HG02970 (cell line): ENCODE results near the gene KIRREL1.

Experiments used
- ATAC-seq: cut with Tn5 transposase; IDR thresholded peaks from one replicate; pipeline ENCODE4 v1.9.1; 2021; ENCODE audit warnings: mild to moderate bottlenecking, moderate library complexity, moderate number of reproducible peaks; ENCODE audit not compliant: unreplicated experiment, low FRiP score

KIRREL1 gene

DNA sequence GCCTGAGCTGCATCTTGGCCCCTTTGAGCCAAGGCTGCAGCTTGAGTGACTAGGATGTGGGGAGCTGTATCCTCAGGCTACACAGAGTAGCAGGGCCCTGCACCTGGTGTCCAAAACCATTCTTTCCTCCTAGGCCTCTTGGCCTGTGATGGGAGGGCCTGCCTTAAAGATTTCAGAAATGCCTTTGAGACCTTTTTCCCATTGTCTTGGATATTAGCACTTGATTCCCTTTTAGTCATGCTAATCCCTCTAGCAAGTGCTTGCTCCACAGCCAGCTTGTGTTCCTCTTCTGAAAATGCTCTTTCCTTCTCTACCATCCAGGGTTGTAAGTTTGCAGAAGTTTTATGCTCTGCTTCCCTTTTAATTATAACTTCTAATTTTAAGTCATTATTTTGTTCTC lies 21.7 kb upstream of the KIRREL1 start:
- ATAC-seq = no peak

DNA sequence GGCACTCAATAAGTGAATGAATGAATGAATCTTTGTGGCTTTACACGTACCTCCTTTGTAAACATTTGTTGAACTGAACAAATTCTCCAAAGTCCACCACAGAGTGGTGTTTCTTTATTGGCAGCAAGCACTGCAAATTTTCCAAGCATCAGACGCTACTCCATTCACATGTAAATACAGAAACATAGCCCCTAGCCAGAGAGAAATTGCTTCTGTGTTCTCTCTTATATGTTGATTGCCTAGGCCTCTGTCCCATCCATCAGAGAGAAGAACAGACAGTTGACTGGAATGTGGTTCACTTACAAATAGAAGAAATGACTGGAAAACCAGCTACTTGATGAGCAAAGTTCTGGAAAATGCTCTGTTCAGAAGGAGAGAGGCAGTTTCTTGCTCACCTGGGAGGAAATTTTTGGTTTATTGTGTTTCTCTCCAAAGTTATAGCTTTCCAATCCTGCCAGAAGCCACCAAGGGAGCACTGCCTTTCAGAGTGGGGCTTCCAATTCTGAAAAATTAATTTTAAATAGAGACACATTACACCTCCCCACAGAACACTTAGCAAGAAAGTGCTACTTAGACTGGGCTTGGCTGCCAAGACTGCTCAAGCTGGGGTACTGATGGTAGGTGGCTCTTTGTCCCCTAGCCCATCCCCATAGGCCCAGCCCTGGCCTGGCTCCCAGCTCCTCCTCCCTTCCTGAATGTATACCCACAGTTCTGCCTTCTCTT lies 18.1 kb upstream of the KIRREL1 start:
- ATAC-seq = no peak

DNA sequence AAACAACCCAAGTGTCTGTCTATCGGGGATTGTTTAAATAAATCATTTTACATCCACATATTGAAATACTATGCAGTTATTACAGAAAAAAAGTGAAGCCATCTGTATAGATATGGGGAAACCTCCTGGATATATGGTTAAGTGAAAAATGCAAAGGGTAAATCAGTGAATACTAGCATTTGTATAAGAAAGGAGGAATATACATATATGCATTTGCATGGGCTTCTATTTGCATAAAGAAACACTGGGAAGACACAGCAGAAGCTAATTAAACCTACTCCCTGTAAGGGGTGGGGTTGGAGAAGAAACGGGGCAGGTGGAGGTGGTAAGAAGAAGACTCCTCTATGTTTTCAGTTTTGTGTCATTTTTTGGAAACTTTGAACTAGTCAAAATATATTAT lies 16.6 kb upstream of the KIRREL1 start:
- no peak for ATAC-seq

DNA sequence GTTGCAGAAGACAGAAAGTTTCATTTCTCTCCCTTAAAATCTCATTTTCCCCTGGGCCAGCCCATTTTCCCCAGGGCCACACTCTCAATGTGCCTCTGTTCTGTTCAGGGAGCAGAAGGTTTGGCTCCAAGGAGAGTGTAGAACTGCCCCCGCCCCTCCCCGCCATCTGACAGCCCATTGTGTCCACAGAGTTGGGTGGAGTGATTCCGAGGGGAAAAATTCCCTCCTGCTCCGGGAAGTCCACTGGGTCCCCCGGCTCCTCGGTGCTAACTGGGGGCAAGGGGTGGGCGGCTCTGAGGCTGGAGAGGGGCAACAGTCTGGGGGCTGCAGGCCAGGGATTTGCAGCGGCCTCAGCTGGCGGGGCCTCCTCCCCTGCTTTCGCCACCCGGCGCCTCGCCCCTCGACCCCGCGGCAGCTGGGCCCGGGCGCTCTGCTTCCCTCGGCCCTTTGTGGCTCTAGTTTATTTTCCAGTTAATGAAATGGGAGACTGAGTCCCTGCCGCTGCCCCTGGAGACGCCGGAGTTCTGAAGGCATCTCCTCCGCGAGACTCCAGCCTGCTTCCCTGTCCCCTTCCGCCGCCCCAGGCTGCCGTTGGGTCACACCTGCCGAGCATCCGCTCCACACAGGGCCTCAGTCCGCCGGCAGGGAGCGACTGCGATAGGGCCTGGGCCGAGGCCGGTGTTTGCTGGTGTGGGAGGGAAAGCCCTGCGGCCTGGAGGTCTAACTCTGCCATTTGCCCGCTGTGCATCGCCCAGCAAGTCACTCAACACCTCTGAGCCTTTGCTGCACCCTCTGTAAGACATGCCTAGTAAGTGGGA lies 14.7 kb upstream of the KIRREL1 start:
- no peak for ATAC-seq

DNA sequence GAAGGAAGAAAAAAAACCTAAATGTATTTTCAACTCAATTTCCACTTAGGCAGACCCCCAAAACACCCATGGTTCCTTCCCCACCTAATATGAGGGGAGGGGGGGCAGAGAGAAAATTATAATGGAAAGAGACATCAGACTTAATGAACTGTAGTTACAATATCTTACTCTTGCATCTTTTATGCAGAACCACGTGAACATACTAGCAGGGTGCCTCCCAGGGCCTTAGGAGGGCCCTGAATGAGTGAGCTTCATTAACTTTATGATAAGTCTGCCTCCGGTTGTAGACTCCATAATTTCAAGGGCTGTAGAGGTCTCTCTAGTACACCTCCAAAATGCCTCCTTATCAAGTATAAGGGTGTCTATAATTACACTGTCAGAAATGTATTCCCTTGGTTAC lies 11.3 kb upstream of the KIRREL1 start:
- ATAC-seq = no peak

DNA sequence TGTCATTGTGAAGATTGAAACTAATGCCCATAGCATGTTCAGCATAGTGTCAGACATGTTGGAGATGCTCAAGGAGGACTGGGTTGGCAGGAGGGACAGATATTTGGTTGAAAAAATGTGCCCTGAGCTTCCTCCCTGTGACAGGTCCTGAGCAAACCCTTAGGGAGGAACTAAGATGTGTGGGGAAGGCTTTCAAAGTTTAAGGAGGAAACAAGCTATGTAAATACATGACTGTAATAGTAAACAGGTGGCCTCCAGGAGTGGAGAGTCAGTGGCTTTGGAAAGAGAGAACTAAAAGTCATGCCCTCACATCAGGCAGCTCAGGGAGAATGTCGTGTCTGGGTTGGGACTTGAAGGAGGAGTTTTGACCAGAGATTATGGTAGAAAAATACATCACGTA lies 9.7 kb upstream of the KIRREL1 start:
- no peak for ATAC-seq

DNA sequence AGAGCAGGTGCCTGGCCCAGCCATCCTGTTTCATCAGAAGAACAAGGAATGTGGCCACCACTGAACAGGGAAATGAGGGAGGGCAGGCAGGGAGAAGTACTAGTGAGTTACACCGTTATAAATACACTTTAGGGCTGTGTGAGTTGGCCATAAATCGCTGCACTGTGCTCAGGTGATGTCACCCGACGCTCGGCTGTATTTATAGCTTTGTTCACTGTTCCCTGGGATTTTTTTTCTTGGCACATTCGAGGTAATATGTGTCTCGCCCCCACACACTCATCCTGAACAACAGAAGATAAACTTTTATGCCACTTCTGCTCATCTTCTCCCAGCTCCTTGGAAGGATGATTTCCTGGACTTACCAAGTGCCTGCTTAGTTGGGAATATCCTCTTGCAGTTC lies 9.0 kb upstream of the KIRREL1 start:
- no peak for ATAC-seq

DNA sequence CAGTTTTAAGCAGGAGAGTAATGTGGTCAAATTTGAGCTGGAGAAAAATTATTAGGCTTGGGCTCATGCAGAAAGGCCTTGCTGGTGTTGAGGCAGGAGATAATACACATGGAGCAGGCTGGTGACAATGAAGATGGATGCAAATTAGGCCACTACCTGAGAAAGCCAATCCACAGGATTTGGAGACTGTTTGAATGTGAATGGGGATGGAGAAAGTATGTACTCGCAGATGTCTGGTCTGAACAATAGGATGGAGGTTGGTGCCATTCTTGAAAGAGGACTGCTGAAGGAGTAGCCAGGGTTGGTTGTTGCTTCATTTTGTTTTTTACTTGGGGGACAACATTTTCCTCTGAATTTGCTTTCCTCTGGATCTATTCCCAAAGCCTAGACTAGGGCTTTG lies 8.0 kb upstream of the KIRREL1 start:
- no peak for ATAC-seq

DNA sequence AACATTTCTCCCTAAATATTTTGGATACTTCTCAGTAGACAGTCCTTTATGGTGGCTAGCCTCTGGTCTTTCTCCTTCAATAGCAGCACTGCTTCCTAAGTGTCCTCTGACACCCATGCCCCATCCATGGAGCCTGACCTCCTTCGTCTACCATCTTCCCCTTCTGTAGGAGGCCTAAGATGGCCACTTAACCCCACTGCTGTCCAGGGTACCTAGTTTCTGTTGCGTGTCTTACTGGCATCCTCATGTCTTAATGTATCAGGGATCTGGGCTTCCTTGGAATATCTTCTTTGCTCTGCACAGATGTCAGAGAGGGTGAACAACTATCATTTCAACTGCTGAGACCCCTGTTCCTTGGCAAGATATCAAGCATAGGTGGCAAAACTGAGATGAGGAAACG lies 5.4 kb upstream of the KIRREL1 start:
- ATAC-seq = no peak

DNA sequence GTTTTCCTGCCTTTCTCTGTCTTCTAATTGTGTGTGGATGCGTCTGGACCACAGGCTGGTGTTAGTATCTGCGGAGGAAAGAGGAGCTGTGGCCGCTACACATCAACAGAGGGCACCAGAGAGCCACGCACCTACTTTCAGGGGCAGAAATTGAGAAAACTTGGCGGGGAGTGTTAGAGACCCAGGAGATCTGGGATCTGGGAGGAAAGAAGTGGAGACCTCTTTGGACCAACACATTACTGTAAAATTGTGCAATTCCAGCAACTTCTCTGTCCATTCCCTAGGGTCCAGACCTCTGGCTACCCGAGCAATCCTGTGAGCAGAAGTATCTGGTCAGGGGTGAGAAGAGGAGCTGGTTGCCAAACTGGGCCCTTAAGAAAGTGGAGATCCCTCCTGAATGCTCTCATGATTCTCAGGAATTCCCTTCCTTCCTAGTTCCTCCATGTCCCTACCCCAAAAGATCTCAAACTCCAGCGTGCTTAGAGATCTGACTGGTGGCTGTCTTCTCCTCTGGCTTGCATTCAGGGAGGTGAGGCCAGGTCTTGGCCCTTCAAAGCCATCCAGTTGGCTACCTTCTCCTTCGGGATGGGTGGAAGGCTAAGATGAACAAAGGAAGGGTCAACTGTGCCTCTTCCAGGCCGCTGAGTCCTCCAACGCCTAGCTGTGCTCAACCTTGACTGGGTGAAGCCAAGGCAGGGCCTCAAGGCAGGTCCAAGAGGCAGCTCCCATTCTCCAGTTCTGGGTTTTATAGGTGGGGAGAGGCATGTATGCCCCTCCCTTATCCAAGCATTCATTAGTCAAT lies 1.2 kb upstream of the KIRREL1 start:
- no peak for ATAC-seq

DNA sequence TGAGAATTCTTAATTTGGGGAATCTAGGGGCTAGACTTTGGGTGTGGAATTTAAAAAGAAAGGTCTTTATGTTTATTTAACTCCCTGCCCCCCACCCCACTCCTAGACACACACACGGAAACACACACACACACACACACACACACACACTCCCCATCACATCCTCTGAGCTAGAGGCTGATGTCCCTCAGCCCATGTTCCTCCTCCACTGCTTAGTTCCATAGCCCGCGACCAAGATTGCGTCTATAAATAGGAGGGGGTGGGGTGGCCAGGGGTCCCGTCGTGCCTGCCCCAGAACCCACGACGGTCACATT lies 655 bp upstream of the KIRREL1 start:
- ATAC-seq = no peak

DNA sequence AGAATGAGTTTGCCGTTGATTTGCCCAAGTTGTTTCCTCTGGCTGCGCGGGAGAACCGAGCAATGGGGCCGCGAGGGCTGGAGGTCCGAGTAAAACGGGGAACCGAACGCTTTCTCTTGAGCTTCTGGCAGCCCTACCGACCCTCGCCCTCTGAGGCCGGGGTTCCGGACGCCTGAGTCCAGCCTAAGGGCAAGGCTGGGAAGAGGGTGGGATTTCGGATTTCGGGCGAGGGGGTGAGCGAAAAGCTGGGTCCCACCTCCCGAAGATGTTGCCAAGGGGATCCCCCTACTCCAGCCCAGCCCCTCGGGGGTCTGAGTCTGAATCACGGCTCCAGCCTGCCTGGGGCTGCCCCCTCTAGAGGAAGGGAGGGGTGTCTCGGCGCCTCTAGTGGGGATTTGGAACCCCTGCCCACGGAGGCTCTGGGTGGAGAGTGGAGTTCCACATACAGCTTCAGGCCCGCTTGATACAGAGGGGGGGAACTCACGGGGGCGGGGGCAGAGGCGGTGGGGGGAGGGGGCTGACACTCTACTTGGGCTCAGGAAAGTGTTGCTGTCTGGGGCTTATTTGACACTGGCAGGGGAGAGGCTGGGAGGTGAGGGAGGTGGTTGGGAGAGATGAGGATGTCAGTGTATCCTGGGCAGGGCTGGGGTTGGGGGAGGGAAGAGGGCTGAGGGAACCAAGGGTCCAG lies 617 bp downstream of the KIRREL1 start:
- no peak for ATAC-seq

DNA sequence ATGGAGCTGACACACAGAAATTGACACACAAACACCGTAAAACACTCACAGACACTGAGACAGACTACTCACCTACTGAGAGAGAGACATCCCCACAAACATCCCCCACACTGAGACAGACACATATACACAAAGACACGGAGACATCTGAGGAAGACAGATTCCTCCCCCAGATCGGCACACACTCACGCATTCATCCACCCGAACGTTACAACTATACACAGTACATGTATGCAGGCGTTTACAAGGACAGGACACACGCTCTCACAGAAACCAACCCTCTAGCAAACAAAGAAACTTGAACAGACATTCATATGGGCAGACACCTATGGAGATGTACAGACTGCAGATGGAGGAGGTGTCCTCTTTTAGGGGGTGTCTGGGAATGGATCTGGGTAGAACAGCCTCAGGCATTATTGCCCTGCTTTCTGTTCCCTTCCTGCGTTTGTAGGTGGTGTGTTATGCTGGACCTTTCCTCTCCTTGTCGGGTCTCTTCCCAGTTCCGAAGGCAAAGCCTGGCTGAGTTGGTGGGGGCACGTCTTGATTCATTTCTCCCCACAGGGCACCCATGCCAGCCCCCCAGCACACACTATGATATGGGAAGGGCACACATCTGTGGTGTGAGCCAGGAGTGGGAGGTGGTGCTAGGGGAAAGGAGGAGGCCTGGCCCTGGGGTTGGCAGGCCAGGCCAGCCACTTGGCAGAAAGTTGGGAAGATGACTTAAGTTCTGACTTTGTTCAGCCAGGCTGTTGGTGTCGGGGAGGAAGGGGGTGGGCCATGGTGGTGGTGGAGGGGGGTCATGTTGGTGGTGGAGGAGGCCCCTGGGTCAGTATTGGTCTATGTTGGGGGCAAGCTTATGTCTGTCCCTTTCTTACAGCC lies 1.5 kb downstream of the KIRREL1 start:
- ATAC-seq = no peak

DNA sequence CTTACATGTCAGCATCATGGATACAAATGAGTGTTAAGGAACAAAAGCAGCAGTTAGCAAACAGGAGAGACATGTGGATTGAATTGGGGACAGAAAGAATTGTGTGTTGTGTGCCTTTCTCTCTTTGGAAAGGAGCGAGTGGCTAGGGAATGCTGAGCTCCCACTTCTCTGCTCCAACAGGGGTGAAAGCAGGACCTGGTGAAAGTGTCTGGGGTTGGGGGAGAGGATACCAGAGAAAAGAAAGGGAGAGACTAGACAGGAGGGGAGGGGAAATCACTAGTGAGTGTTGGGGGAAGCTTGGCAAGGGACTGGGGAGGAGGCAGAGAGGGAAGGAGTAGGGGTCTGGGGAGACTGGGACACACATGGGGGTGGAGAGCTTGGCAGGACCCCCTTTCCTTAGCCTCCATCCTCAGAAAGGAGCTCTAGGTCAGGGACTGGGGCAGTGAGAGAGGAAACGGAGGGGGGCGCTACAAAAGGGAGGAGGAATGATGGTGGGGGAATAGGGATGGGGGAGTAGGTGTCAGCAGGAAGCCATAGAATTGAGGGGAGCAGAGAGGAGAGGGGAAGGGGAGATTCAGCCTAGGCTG lies 2.2 kb downstream of the KIRREL1 start:
- ATAC-seq = no peak

DNA sequence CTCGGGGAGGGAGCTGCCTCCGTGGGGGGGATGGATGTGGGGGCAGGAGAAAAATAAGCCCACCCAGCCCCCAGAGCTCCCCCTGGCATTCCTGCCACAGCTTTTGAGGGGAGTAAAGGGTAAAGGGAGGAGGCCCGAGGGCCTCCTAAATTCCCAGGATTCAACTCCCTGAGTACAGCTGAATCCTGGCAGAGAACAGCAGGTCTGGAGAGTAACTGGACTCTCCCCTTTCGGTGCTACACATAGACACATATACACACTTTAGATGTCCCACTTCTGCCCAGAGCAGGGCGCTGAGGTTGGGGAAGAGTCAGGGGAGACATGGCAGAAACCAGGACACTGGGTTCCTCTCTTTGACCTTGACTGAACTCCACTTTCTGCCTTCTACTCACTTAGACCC lies 3.0 kb downstream of the KIRREL1 start:
- no peak for ATAC-seq

DNA sequence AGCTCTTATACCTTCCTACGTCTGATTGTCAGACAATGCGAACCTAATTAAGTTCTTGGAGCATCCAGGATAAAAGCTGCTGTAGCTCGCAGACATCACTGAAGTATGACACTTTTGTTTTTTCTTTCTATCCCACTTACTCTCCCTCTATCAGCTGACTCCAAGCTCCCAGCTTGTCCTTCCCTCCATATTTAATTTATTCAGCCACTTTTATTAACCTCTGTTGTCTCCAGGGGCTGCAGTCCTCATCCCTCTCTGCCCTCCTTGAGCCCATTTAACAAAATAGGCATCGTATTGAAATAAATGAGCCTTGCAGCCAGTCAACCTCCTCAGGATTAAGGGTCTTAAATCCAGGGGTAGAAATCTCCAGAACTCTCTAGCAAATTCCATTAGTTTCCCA lies 7.1 kb downstream of the KIRREL1 start:
- ATAC-seq = no peak

DNA sequence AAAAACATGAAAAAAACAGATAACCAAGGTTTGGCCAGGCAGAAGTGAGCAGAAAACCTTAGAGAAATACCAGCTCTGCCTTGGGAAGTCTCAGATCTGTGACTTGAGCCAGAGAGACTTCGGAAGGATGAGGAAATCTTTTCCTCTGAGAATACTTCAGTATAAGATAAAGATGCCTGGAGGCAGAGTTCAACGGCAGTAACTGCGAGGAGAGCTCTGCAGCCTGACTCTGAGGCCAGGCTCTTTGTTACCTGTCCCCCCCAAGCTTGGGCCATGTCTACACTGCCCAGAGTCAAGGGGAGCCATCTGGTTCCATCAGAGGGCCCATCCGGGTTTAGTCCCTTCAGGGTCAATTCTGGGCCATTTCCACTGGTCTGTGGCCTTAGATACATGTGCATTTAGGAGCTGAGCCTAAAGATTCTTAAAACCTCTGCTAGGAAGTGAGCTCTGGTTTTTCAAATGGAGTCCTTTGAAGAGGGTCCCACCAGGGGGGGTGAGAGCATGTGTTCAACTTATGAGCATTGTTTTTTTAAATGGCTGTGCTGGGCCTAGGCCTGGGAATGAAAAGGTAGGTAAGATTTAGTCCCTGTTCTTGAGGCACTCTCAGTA lies 8.7 kb downstream of the KIRREL1 start:
- ATAC-seq = no peak

DNA sequence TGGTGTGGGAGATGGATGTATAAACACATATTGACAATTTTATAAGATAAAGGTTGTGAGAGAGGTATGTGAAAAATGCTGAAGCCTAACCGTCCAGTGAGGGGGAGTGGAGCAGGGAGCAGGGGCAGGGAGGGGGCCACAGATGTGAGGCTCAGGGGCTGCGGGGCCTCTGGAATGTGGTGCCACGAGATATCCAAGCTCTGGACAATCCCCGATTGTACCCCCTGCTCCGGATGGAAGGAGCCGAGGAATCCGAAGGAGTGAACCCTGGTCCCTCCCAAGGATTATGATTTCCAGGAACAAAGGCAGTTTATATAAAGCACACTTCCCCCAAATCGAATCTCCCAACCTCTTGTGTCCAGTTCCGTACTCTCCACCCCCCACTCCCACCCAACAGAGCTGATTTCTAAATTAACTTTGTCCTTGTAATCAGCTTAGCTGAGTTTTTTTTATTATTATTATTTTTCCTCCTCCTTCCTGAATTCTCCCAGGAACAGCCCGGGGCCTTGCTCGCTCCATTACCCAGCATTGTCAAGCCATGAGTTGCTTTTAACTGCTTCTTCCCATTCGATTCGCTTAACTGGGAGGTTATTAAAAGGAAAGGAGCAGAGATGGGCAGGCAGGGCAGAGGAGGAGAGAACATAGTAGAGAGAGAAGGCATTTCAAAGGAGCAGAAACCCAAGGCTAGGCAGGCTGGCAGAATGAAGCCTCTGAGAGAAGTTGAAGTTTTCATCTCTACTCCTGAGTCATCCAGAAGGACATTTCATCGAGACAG lies 9.4 kb downstream of the KIRREL1 start:
- ATAC-seq = no peak
